ENCODE measurements around the gene DLK1.

The DLK1 gene

DNA sequence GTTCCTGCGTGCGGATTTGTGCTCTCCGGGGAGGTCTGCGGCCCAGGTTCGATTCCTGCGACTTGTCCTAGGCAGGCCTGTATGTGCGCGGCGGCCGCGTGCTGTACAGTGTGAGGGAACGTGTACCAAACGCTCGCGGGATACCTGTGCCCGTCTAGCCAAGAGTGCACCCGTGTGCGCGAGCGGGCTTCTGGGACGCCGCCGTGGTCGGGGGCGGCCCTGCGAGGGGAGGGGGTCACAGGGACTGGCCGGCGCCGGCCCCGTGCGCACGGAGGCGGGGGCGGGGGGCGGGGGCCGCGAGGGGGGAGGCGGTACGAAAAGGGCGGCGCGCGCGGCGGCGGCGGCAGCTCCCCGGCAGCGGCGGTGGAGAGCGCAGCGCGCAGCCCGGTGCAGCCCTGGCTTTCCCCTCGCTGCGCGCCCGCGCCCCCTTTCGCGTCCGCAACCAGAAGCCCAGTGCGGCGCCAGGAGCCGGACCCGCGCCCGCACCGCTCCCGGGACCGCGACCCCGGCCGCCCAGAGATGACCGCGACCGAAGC is at the start of gene DLK1:
TSS of gene DLK1 (plus strand) at position 343 of the 536 bp plus-strand sequence. CDS start at position 520, 177 bp downstream.
- TF ChIP-seq, protein P1, sequence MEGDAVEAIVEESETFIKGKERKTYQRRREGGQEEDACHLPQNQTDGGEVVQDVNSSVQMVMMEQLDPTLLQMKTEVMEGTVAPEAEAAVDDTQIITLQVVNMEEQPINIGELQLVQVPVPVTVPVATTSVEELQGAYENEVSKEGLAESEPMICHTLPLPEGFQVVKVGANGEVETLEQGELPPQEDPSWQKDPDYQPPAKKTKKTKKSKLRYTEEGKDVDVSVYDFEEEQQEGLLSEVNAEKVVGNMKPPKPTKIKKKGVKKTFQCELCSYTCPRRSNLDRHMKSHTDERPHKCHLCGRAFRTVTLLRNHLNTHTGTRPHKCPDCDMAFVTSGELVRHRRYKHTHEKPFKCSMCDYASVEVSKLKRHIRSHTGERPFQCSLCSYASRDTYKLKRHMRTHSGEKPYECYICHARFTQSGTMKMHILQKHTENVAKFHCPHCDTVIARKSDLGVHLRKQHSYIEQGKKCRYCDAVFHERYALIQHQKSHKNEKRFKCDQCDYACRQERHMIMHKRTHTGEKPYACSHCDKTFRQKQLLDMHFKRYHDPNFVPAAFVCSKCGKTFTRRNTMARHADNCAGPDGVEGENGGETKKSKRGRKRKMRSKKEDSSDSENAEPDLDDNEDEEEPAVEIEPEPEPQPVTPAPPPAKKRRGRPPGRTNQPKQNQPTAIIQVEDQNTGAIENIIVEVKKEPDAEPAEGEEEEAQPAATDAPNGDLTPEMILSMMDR (IDR thresholded peaks at IDR 0.05; ENCODE audit: insufficient read depth, low read depth, low read length, missing control alignments), result no peak
- no peak for DNase-seq (ENCODE audit: low read depth)
- no peak within 1 kb of the TSS for H3K4me3 ChIP-seq (ENCODE audit: low read depth, low read length)

DNA sequence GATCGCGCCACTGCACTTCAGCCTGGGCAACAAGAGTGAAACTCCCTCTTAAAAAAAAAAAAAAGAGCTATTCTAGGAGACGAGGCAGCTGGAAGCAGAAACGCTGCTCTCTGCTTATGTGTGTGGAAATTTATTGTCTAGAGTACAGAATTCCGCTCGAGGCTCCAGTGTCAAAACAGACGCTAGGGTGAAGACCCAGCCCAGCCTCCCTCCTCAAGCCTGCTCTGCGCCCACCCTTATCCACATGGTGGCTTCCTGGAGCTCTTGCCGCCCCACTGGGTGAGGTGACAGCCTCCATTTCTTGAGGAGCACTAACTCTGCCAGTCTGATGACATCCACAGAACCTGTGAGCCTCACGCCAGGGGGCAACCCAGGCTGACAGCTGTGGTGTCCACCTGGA is 49.5 kb upstream of the DLK1 start:
- DNase-seq (ENCODE audit: low read depth), result no peak

DNA sequence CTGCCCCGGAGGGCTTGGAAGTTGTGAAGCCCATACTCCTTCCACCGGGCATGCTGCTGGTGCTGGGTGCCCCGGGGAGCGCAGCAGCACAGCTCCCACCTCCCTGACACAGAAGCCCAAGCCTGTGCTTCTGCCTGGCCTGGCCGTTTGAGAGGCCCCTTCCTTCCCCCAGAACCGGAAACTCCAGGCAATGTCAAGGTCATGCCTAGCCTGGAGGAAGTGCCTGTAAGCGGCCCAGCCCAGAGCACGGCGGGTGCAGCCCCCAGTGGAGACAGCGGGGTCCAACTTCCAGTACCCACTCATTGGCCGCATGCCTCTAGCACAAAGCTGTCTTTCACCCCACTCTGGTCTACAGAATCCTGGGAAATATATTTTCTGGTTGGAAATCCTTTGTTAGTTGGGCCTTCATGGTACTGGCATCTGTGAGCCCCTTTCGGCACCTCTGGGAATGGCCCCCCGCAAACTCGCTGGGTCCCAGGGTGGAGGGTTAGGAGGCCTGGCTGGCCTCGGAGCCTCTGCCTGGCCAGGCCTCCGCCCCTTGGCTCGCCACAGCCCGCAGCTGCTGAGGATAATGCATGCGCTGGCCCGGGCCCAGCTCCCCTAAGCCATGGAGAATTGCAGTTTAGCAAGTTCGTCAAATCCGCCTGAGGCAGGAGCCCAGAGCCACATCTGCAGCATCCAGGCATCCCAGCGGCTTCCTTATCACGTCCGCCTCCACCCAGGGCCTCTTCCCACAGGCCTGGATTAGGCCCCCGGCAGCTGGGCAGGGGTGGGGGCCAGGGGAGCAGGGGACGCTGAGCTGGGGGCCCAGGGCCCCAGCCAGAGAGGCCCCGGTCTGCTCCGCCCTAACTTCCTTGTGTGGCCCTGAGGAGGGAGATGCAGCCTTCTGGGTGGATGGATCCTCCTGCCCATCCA is 48.9 kb upstream of the DLK1 start:
- TF ChIP-seq, protein P1 (IDR thresholded peaks at IDR 0.05; ENCODE audit: insufficient read depth, low read depth, low read length, missing control alignments), result no peak
- H3K4me3 ChIP-seq (ENCODE audit: low read depth, low read length), result no peak overlapping the region
- no peak for DNase-seq (ENCODE audit: low read depth)

More for the DNA sequence above, 49.5 kb upstream of the DLK1 start:
- TF ChIP-seq, protein P1 (IDR thresholded peaks at IDR 0.05; ENCODE audit: insufficient read depth, low read depth, low read length, missing control alignments), result no peak
- H3K4me3 ChIP-seq (ENCODE audit: low read depth, low read length), result no peak overlapping the region

DNA sequence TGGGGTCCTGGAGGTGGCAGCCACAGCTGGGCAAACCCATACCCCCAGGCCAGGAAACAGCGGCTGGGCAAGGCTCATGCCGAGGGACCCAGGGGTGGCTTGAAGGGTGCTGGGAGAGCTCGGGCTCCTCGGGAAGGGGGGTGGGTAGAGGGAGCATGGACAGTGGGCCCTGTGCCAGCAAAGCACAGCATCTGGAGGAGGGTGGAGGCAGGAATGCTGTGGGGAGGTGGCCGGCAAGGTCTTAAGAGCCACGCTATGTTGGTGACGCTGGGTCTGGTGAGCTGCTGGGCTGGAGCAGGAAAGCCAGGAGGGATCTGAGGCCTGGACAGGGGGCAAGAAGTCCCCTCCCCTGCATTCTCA is 48.2 kb upstream of the DLK1 start:
- TF ChIP-seq, protein P1 (IDR thresholded peaks at IDR 0.05; ENCODE audit: insufficient read depth, low read depth, low read length, missing control alignments), result no peak

DNA sequence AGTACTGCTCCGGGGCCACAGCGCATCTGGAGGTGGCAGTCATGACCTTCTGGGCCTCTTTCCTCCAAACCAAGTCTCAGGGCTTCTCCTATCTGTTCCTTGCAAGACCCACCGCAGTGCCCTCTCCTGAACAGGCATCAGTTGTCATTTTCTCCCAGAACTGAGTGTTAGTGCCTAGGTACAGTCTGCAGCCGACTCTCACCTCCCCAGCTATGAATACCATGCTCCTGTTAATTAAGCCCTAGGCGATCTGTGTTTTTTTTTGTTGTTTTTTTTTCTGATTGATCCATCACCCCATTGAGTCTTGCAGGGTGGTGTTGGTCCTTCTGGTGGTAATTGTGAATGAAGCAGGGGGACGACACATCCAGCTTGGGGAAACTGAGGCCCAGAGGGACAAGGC is 47.5 kb upstream of the DLK1 start:
- TF ChIP-seq, protein P1 (IDR thresholded peaks at IDR 0.05; ENCODE audit: insufficient read depth, low read depth, low read length, missing control alignments), result no peak
- no peak for DNase-seq (ENCODE audit: low read depth)
- no peak overlapping the region for H3K4me3 ChIP-seq (ENCODE audit: low read depth, low read length)

More for the DNA sequence above, 48.2 kb upstream of the DLK1 start:
- no peak overlapping the region for H3K4me3 ChIP-seq (ENCODE audit: low read depth, low read length)
- no peak for DNase-seq (ENCODE audit: low read depth)

DNA sequence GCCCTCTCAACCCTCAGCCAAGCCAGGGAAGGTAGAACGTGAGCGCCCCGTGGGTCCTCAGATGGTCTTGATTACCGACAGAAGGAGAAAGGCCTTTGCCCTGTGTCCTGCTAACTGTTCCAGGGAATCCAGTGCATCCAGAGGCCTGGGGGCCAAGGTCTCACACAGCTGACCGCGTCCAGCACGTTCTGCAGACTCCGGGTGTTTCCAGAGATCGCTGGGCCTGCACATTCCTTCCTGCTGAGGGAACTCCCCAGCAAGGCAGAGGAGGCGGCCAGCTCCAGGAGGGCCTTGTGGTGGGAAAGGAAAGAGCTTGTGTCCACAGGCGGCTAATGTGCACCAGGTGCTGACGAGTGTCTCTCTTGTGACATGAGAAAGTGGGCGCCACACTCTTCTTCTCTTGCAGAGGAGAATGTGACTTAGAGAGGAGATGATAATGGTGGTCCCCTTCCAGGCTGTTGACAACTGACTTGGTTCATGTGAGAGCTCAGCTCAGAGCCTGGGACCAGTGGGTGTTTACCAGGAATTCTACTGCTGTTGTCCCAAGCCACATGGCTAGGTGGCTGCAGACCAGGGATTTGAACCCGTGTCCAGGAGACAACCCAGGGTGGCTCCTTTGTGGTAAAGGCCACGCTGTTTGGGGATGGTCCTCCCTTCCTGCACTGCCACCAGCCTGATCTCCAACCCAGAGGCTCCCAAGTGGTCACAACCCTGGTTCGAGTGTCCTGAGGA is 46.8 kb upstream of the DLK1 start:
- H3K4me3 ChIP-seq (ENCODE audit: low read depth, low read length), result no peak overlapping the region
- TF ChIP-seq, protein P1 (IDR thresholded peaks at IDR 0.05; ENCODE audit: insufficient read depth, low read depth, low read length, missing control alignments), result no peak
- DNase-seq (ENCODE audit: low read depth), result no peak

Measured in GM12865 (cell line).